GM06990 (cell line): ENCODE results near the gene SNAPC4.
A peak's percentile ranks its signal among the peaks of the same experiment; 100 is the strongest.

Experiments
- DNase-seq: peaks from one replicate; pipeline ENCODE4 v3.0.0-alpha.2; 2011; ENCODE audit not compliant: insufficient read length; ENCODE audit errors: extremely low read depth
- H3K27me3 ChIP-seq: replicated peaks from 2 replicates; pipeline ENCODE4 v1.6.0; 2011; ENCODE audit warnings: low read length; ENCODE audit not compliant: control insufficient read depth, insufficient read depth
- H3K36me3 ChIP-seq: 2 replicates; pipeline ENCODE4 v1.5.1; 2011; ENCODE audit warnings: low read length; ENCODE audit not compliant: control insufficient read depth, insufficient read depth
- H3K4me3 ChIP-seq: replicated peaks from 2 replicates; pipeline ENCODE4 v1.5.1; 2011; ENCODE audit warnings: low read depth, mild to moderate bottlenecking, control low read depth, low read length
- CTCF ChIP-seq: IDR thresholded peaks from 2 replicates; pipeline ENCODE4 v1.5.1; 2011; ENCODE audit warnings: low read length, control low read depth, mild to moderate bottlenecking, inconsistent platforms; ENCODE audit not compliant: insufficient read depth, poor library complexity, severe bottlenecking

Gene SNAPC4

GRCh38 chr9:136439481-136440408 is 39.8 kb upstream of the SNAPC4 start, which contains the start of gene INPP5E:
Gene INPP5E, minus strand, starts transcription at chr9:136439845. Its CDS starts 426 bp downstream, at chr9:136439419.
- DNase-seq, result peak; percentile 86
- H3K36me3 ChIP-seq, result peaks cover 24% of the 10 kb centered on the region
- H3K27me3 ChIP-seq, result no peaks in the 10 kb centered on the region
- peak within 1 kb of the TSS; percentile 79 for H3K4me3 ChIP-seq
- TF ChIP-seq CTCF, result peak; percentile 47

DNA sequence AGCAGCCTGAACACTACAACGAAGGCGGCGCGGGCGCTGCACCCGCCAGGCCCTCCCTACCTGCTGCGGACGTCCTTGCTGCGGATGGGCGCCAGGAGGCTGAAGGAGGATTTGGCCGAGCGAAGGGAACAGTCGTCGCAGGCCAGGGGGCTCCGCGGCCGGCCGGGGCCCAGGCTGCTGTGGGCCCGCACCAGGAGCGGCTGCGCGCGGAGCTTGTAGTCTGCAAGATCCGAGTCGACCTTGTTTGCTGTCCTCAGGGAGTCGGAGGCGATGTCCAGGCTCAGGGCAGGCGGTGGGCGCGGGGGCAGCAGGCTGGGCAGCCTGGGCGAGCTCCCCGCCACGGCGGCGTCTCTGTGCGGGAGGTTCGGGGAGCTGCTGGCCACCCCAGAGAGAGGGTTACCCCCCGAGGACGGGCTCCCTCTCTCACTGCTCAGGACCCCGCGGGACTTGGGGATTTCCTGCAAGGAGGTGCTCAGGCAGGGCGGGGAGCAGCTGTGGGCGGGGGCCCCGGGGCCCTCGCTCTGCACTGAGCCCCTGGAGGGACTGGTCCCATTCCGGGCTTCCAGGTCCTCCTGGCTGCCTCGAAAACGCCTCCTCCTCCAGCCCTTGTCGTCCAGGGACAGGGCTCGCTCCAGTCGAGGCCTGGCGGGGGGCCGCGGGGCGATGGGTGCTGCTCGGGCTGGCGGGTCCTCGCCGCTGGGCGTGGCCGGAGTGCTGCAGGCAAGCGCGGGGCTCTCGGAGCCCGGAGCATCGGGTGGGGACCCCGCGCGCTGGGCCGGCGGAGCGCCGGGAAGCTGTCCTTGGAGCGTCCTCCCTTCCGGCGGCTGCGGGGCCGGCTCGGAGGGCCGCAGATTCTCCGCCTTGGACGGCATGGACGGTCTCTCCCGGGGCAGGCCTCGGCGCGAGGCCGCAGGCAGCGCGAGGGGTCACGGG is 38.8 kb upstream of the SNAPC4 start:
- no peaks in the 10 kb centered on the region for H3K27me3 ChIP-seq
- peak; percentile 81 for DNase-seq
- peaks cover 20% of the 10 kb centered on the region for H3K36me3 ChIP-seq
- peak overlapping the region; percentile 79 for H3K4me3 ChIP-seq
- no peak for TF ChIP-seq CTCF

DNA sequence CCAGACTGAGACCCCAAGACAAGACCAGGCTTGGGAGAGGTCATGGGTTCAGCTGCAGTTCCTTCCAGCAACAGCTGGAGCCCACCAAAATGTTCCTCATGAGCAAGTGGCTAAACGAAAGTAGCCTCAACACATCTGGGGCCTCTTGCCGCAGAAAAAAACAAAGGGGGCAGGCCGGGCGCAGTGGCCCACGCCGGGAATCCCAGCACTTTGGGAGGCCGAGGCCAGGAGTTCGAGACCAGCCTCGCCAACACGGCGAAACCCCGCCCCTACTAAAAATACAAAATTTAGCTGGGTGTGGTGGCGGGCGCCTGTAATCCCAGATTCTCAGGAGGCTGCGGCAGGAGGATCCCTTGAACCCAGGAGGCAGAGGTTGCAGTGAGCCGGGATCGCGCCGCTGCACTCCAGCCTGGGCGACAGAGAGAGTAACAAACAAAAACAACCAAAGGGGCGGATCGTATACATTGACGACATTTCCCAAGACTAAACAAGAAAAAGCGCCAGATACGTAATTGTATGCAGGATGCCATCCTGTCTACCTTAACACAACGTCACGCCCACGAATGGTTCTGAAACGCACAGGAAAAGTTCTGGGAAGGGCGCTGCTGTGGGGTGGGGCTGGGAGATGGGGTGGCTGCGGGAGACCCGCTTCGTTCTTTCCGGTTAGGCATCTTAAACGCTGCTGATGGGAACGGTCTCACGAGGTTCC is 38.0 kb upstream of the SNAPC4 start:
- no peak for TF ChIP-seq CTCF
- Histone ChIP-seq H3K4me3 (peak overlapping the region; percentile 79), H3K27me3 (no peaks in the 10 kb centered on the region), H3K36me3 (peaks cover 20% of the 10 kb centered on the region)
- DNase-seq, result no peak

GRCh38 chr9:136437430-136437829 is 37.5 kb upstream of the SNAPC4 start:
- peaks cover 20% of the 10 kb centered on the region for H3K36me3 ChIP-seq
- H3K4me3 ChIP-seq, result peak overlapping the region; percentile 79
- no peak for DNase-seq

More at GRCh38 chr9:136437430-136437829, 37.5 kb upstream of the SNAPC4 start:
- TF ChIP-seq CTCF, result no peak
- no peaks in the 10 kb centered on the region for H3K27me3 ChIP-seq
